ENCODE data around the gene GOLGA2.

Gene GOLGA2, protein sequence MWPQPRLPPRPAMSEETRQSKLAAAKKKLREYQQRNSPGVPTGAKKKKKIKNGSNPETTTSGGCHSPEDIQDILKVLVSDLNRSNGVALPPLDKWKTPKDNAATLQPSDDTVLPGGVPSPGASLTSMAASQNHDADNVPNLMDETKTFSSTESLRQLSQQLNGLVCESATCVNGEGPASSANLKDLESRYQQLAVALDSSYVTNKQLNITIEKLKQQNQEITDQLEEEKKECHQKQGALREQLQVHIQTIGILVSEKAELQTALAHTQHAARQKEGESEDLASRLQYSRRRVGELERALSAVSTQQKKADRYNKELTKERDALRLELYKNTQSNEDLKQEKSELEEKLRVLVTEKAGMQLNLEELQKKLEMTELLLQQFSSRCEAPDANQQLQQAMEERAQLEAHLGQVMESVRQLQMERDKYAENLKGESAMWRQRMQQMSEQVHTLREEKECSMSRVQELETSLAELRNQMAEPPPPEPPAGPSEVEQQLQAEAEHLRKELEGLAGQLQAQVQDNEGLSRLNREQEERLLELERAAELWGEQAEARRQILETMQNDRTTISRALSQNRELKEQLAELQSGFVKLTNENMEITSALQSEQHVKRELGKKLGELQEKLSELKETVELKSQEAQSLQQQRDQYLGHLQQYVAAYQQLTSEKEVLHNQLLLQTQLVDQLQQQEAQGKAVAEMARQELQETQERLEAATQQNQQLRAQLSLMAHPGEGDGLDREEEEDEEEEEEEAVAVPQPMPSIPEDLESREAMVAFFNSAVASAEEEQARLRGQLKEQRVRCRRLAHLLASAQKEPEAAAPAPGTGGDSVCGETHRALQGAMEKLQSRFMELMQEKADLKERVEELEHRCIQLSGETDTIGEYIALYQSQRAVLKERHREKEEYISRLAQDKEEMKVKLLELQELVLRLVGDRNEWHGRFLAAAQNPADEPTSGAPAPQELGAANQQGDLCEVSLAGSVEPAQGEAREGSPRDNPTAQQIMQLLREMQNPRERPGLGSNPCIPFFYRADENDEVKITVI

DNA sequence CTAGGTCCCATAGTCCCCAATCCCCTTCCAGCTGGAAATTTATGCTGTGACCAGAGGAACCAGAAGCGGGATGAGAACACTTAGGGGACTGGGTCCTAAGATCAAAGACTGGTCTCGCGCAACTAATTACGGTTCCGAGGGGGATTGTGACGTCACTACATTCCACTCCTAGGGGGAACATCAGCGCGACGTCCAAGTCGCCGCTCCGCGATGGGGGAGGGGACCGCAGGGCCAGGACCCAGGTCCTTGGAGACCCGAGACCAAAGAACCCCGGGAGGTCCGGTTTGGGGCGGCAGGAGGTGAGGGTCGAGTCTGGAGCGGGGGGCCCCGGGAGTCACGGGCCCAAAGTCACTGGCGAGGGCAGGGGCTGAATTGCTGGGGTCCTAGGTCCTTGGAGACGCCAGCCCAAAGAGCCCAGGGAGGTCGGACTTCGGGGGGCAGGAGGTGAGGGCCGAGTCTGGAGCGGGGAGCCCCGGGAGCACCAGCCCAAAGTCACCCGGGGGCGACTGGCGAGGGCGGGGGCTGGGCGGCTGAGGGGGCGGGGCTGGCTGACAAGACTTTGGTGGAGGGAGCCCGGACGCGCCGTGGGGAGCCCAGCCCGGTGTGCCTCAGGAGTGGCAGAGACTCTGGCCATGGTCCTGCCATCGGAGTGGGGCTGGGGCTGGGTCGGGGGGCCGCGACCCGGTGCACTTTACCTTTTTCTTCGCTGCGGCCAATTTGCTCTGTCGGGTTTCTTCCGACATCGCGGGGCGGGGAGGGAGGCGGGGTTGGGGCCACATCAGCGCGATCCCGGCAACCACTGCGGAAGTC, at the start of gene GOLGA2:
GOLGA2 (minus strand) TSS at position 810 of the 810 bp plus-strand sequence; CDS start at position 779, 31 bp downstream.
- peak; percentile 61 for DNase-seq

DNA sequence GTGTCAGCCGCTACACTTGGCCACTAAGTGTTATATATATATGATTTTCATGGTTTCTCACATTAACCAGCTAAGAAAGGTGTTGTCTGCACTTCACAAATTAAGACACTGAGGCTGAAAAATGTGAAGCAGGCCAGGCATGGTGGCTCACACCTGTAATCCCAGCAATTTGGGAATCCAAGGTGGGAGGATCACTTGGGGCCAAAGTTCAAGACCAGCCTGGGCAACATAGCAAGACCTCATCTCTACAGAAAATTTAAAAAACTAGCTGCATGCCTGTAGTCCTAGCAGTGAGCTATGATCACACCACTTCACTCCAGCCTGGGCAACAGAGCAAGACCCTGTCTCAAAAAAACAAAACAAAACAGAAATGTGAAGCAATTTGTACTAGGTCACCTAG, 48.6 kb upstream of the GOLGA2 start:
- no peak for DNase-seq

DNA sequence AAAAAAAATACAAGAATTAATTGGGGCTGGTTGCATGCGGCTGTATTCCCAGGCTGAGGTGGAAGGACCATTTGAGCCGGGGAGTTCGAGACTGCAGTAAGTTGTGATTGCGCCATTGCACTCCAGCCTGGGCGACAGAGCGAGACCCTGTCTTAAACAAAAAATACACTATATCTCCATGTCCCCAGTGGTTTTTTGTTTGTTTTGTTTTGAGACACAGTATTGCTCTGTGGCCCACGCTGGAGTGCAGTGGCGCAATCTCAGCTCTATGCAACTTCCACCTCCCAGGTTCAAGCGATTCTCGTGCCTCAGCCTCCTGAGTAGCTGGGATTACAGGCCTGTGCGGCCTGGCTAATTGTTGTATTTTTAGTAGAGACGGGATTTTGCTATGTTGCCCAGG, 48.0 kb upstream of the GOLGA2 start:
- no peak for DNase-seq

DNA sequence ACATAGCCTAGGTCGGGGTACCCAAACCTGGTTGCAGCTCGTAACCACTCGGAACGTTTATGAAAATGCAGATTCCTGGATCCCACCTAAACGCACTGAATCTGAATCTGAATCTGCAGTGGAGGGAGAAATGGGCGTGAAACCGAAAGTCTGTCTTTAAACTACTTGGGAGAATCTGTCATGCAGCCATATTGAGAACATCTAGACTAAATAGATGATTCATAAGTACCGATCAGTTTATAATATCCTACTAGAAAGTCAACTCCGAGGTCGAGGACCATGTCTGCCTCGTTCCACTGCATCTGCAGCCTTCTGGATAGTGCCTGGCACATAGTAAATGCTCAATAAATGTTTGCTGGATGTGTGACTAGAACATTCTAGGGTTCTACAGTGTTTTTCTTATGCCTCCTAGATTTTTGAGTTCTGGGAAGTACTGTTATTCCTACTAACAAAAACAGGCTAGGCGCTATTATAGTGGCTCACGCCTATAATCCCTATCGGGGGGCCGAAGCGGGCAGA, 47.5 kb upstream of the GOLGA2 start:
- no peak for DNase-seq

DNA sequence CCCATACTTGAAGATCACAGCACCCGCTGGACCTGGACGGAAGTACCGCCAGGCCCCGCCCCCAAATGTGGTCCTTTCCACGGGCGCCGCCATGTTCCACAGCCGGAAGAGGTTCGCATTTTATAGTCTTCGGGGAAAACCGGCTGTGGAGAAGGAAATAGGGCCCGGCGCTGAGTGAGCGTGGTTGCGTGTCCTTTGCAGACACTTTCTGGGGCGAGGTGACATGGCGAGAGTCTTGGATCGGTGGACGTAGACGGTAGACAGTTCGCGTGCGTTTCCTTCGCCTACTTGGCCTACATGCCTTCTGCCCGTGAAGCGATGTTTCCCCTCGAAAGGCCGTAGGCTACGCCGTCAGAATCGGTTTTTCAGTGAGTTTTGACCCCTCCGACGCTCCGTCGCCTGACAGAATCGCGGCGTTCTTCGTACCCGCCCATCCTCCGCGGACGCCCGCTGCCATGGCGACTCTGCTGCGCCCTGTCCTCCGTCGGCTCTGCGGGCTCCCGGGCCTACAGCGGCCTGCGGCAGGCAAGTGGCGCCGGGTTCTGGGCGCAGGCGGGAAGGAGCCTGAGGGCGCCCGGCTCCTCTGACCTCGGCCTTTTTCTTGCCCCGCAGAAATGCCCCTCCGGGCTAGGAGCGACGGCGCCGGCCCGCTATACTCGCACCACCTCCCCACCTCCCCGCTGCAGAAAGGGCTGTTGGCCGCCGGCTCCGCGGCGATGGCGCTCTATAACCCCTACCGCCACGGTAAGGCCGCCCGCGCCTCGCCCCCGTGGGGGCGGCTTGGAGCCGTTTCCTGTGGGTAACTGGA, 46.8 kb upstream of the GOLGA2 start, which contains the start of the genes COQ4 and TRUB2:
COQ4 (plus strand) TSS at position 436 of the 808 bp plus-strand sequence; CDS start at position 456, 20 bp downstream.
TRUB2 (minus strand) TSS at position 44 of the 808 bp plus-strand sequence; CDS start at position 5, 39 bp downstream.
- peak; percentile 94 for DNase-seq

DNA sequence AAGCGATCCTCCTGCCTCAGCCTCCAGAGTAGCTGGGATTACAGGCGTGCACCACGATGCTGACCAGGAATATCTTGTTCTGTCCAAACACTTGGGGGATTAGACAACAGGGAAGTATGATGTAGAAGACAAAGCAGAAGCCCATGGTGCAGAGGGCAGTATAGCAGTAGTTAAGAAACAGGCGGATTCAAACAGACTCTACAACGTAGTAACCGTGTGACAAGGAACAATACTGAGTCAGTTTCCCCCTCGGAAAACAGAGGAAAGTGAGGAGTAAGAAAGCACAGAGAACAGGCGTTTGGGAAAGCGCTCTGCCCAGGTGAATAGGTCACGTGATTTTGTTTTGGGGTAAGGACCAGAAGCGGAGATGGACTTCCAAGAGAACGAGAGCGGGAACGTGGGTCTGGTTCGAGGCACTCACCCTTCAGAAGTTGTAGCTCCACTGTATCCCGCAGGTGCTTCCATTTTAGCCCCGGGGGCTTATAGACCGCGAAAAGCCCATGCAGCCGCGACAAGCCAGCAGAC, 46.1 kb upstream of the GOLGA2 start:
- no peak for DNase-seq

DNA sequence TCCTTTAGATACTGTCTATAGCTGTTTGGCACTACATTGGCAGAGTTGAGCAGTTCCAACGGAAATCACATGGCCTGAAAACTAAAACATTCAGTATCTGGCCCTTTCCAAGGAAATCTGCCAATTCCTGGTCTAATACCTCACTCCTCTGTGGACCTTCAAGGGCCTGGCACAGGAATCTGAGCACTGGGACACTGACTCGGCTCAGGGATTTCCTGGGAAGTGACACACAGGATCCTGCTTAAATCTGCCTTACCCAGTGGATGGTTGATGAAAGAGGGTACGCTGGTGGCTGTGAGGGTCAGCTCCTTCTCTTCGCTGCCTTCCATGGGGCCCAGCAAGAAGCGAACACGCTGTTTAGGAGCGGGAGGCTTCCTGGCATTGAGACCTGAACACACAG, 45.5 kb upstream of the GOLGA2 start:
- DNase-seq, result no peak

DNA sequence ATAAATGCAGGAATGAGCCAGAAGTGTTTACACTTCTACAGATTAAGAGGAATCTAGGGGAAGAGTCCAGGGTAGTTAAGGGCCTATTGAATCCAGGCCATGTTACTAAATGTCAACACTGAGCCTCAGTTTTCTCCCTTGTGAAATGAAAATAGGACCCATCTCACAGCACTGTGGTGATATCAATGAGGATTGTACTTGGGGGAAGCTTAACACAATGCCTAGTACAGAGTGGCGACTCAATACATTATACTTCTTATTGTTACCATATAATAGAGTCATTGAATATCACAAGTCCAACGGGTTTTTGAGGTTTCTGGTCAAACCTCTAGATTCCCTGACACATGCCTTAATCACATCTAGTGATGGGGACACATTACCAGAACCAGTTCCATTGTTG, 41.8 kb upstream of the GOLGA2 start:
- DNase-seq, result no peak

DNA sequence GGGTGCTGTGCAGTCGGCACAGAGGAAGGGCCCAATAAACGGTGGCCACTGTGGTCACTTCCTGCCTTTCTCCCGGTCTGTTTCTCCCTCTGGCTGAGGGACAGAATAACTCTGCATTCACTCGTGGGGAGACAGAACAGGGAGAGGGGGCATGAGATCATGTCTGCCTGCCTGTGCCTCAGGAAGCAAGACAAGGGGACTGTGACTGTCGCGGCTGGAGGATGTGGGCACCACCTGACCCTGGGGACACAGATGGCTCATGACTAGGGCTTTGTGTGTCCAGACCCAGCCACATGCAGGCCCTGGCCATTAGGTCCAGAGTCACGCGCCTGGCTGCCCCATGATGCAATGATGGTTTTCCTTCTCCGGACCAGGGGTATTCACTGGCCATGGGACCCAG, 40.6 kb upstream of the GOLGA2 start:
- no peak for DNase-seq

DNA sequence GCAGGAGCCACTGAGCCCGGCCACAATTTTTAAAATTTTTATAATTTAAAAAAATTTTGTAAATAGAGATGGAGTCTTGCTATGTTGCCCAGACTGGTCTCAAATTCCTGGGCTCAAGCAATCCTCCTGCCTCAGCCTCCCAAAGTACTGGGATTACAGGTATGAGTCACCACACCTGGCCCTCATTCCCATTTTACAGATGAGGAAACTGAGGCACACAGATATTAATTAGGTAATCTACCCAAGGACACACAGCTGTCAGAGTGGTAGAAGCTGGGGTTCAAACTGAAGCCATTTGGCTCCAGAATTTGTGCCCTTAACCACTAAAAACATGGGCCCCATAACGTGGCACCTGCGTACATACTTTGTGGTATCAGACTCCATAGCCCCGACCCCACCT, 38.9 kb upstream of the GOLGA2 start:
- DNase-seq, result no peak

DNA sequence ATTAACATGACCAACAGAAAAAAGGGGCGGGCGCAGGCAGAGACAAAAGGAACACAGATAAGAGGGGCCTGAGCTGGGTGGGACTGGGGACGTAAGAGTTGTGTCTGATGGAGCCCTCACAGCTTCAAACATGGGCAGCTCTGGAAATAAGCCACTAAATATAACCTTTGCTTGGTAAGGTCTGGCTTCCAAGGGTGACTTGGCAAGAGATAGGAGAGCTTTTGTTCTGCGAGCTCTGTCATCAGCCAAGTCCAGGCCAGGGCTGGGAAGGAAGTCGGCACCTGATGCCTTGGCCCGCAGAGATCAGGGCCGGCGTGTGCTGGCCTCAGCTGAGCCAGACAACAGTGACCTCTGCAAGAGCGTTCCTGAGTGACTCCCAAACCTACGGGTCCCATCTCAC, 34.7 kb upstream of the GOLGA2 start:
- no peak for DNase-seq

DNA sequence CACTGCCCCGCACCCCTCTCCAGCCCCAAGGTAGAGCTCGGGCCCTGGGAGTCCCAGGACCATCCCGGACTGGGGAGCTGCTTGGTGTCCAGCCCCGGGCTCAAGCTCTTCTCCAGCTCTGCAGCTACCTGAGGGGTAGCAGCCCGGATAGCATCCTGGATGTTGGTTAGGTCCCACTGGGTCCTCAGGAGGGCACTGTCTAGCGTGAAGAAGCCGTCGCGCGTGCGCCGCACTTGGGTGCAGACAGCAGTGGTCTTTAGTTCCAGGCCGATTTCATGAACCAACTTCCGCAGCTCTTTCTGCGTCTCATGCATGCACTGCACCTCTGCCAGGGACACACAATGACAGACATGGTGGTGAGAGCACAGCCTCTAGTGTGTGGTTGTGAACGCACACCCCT, 33.7 kb upstream of the GOLGA2 start:
- no peak for DNase-seq

DNA sequence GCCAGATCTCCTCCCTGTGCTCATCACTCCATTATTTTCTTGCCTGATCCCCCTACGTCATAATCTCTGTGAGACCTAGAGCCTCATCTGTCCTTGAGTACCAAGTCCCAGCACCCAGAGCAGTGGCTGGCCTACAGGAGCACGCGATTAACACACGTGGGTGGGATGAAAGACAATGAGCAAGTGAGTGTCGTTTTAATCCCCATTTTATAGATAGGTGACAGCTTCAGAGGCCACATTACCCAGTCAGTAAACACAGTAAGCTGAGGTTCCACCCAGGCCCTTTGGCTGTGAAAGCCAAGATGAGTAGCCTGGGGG, 29.1 kb upstream of the GOLGA2 start:
- no peak for DNase-seq

DNA sequence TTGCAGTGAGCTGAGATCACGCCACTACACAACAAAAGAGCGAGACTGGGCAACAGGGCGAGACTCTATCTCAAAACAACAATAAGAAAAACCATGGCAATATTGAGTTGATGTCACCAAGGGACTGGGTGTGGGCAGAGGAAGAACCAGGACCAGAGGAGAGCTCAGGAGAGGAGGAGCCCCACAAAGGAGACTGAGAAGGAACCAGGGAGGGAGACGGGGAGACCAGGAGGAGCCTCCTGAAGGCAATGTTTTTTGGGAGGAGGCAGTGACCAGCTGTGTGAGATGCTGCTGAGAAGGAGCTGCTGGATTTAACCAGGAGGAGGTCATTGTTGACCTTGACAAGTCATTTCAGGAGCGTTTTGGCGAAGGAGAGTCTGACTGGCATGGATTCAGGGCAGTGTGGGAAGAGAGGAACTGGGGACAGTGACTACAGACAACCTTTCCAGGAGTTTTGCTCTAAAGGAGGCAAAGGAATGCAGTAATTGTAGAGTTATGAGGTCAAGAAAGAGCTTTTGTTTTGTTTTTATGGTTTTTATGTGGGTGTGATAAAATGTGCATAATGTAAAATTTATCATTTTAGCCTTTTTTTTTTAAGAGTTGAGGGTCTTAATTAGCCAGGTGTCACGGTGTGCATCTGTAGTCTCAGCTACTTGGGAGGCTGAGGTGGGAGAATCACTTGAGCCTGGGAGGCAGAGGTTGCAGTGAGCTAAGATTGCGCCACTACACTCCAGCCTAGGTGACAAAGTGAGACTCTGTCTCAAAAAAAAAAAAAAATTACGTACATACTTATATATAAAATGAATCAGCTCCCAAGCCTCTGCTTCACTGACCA, 28.5 kb upstream of the GOLGA2 start:
- DNase-seq, result peak; percentile 11

DNA sequence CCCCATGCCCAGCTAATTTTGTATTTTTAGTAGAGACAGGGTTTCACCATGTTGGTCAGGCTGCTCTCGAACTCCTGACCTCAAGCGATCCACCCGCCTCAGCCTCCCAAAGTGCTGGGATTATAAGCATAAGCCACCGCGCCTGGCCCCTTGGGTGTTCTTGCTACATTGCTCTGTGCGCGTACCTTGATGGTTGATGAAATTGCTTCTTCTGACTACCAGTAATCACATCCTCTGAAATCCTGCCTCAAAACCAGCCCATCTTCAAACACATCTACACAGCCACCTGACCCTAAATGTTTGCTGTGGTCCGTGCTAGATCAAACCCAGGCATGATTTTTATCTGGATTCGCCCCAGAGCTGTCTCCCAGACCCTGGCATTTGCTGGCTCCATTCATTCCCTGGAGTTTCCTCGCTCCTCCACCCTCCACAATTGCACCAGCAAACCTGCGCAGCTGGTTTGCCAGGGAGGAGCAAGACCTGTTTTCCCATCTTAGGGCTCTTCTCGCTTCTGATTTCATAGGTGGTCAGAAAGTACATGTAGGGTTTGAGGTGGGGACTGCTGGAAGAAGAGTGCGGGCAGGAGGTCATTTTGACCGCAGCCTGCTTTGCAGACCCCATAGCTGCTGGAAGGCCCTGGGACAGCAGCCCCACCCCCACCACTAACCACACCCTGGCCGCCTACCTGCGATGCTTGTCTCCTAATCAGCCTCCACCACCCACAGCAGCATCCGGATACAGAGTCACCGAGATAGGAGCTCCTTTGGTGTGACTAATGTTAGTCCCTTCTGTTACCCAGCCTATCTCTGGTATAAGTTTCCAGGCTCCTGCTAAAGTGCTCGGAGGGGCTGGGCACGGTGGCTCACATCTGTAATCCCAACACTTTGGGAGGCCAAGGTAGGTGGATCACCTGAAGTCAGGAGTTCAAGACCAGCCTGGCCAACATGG, 23.0 kb upstream of the GOLGA2 start:
- no peak for DNase-seq

DNA sequence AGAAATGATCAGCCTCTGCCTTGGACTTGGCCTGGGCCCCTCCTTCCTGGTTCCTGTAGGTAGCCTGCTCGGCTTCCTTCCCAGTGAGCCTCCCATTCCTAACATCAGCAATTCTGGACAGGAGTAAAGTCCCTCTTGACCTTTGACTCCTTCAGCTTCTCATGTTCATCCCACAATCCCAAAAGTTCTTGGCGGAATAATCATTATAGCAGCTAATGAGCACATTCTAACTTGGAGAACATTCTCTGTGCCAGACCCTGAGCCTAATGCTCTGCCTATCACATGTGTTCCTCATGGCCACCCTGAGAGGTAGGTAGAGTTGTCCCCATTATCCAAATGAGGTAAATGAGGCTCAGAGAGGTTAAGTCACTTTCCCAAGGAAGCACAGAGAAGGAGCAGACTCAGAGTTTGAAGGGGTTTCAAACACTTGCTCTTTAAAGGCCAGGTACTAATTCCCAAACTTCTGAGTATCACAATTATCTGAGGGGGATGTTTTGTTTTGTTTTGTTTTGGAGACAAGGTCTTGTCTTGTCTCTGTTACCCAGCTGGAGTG, 21.5 kb upstream of the GOLGA2 start:
- no peak for DNase-seq

DNA sequence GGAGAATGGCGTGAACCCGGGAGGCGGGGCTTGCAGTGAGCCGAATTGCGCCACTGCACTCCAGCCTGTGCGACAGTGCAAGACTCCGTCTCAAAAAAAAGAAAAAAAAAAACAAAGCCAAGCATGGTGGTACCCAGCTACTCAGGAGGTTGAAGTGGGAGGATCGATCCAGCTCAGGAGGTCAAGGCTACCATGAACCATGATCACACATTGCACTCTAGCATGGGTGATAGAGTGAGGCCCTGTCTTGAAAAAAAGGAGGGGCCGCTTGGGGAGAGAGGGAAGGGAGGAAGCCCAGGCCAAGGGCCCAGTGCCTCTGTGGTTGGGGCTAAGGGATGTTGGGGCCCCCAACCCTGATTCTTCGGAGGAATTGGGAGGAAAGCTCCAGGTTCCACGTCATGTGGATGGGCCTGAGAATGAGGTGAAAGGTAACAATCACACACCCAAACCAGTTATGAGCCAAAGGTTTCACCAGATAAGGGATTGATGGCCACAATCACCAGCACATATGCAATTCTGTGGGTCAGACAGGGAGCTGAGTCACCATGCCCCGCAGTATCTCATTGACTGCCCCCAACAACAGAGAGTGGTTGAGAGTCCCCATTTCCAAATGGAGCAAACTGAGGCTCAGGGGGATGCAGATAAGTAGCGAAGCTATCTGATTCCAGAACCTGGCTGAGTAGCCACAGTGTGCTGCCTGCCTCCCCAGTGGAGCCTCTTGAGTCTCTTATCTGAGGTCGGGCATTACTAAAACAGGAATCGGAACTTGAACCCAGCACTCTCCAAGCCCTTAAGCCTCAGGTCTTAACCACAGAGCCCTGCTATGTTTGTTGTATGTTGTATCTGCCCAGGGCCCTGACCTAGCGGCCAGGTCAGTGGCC, 20.8 kb upstream of the GOLGA2 start:
- DNase-seq, result no peak

DNA sequence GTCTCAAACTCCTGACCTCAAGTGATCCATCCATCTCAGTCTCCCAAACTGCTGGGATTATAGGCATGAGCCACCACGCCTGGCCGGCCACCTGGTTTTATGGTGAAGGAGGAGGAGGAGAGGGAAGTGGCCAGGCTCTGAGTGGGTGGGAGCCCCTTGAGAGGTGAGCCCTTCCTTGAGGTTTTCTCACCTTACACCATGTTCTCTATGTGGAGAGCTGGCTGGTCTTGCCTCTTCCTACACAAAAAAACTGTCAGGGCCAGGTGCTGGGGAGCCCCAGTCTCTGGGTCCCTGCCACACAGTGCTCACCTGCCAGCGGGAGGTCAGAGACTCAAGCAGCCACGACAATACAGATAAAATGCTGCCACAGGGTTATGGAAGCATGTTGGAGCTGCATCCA, 18.3 kb upstream of the GOLGA2 start:
- DNase-seq, result no peak
